Measurements from ENCODE around the gene CSF2RB. TPM values are rescaled to one million over a fixed set of nuclear protein-coding genes. Genes with fewer than 3 reads are reported as not detected.

Gene CSF2RB
- total RNA-seq, 1 donor from 2014 or later: not detected

- Mint-ChIP-seq H3K27me3 (ENCODE audit: low read depth) (no peaks in the 10 kb centered on the region), H3K36me3 (ENCODE audit: low read depth) (no peaks in the 10 kb centered on the region), H3K27ac (ENCODE audit: unreplicated experiment) (peak overlapping the region; percentile 83), H3K9me3 (no peaks in the 10 kb centered on the region), H3K4me1 (peaks cover 22% of the 10 kb centered on the region), H3K4me3 (no peak overlapping the region)
- TF ChIP-seq CTCF (conservative IDR thresholded peaks at IDR 0.05): no peak
- no peak for DNase-seq (ENCODE audit: low read depth, low spot score)
Observed at GRCh38 chr22:36926721-36927435, 13.4 kb downstream of the CSF2RB start.

GRCh38 chr22:36927671-36928070, 14.2 kb downstream of the CSF2RB start:
- no peak overlapping the region for H3K4me3 Mint-ChIP-seq
- H3K27ac Mint-ChIP-seq (ENCODE audit: unreplicated experiment): no peak overlapping the region
- H3K27me3 Mint-ChIP-seq (ENCODE audit: low read depth): no peaks in the 10 kb centered on the region
- H3K4me1 Mint-ChIP-seq: peaks cover 22% of the 10 kb centered on the region
- no peak for TF ChIP-seq CTCF (conservative IDR thresholded peaks at IDR 0.05)
- DNase-seq (ENCODE audit: low read depth, low spot score): no peak
- no peaks in the 10 kb centered on the region for H3K9me3 Mint-ChIP-seq
- no peaks in the 10 kb centered on the region for H3K36me3 Mint-ChIP-seq (ENCODE audit: low read depth)

GRCh38 chr22:36928196-36928595, 14.8 kb downstream of the CSF2RB start:
- no peak for TF ChIP-seq CTCF (conservative IDR thresholded peaks at IDR 0.05)
- no peaks in the 10 kb centered on the region for H3K36me3 Mint-ChIP-seq (ENCODE audit: low read depth)
- H3K4me1 Mint-ChIP-seq: peaks cover 22% of the 10 kb centered on the region
- no peak for DNase-seq (ENCODE audit: low read depth, low spot score)
- no peaks in the 10 kb centered on the region for H3K9me3 Mint-ChIP-seq
- H3K27ac Mint-ChIP-seq (ENCODE audit: unreplicated experiment): peak overlapping the region; percentile 28
- no peak overlapping the region for H3K4me3 Mint-ChIP-seq
- no peaks in the 10 kb centered on the region for H3K27me3 Mint-ChIP-seq (ENCODE audit: low read depth)

GRCh38 chr22:36928786-36929535, 15.5 kb downstream of the CSF2RB start:
- H3K4me1 Mint-ChIP-seq: peaks cover 22% of the 10 kb centered on the region
- no peak overlapping the region for H3K27ac Mint-ChIP-seq (ENCODE audit: unreplicated experiment)
- H3K4me3 Mint-ChIP-seq: no peak overlapping the region
- no peak for TF ChIP-seq CTCF (conservative IDR thresholded peaks at IDR 0.05)
- DNase-seq (ENCODE audit: low read depth, low spot score): no peak
- H3K9me3 Mint-ChIP-seq: no peaks in the 10 kb centered on the region
- no peaks in the 10 kb centered on the region for H3K36me3 Mint-ChIP-seq (ENCODE audit: low read depth)
- H3K27me3 Mint-ChIP-seq (ENCODE audit: low read depth): no peaks in the 10 kb centered on the region

GRCh38 chr22:36929621-36930020, 16.2 kb downstream of the CSF2RB start:
- H3K4me3 Mint-ChIP-seq: no peak overlapping the region
- H3K4me1 Mint-ChIP-seq: peaks cover 22% of the 10 kb centered on the region
- no peak overlapping the region for H3K27ac Mint-ChIP-seq (ENCODE audit: unreplicated experiment)
- no peaks in the 10 kb centered on the region for H3K27me3 Mint-ChIP-seq (ENCODE audit: low read depth)
- no peak for TF ChIP-seq CTCF (conservative IDR thresholded peaks at IDR 0.05)
- H3K9me3 Mint-ChIP-seq: no peaks in the 10 kb centered on the region
- DNase-seq (ENCODE audit: low read depth, low spot score): no peak
- no peaks in the 10 kb centered on the region for H3K36me3 Mint-ChIP-seq (ENCODE audit: low read depth)

All from neural crest cell (in vitro differentiated cells).